HCT116 (cell line): Measurements from ENCODE around the gene ZNF396.

Source experiments
- EZH2 ChIP-seq: fragments of 200-600 bp; sonication (generic); IDR thresholded peaks from 2 replicates; pipeline ENCODE4 v1.6.1; 2017; ENCODE audit warnings: antibody characterized with exemption, mixed run types
- EZH2phosphoT487 ChIP-seq: fragments of 200-600 bp; IDR thresholded peaks from 2 replicates; pipeline ENCODE4 v1.6.1; 2018; ENCODE audit warnings: antibody characterized with exemption, borderline replicate concordance
- FOSL1 ChIP-seq: IDR thresholded peaks from 2 replicates; pipeline ENCODE4 v1.6.1; 2012; ENCODE audit warnings: low read depth
- POLR2A ChIP-seq: IDR thresholded peaks from 2 replicates; pipeline ENCODE4 v1.7.0; 2011; ENCODE audit warnings: borderline replicate concordance; ENCODE audit not compliant: insufficient read depth, insufficient read length; ENCODE audit errors: extremely low read depth
- POLR2AphosphoS5 ChIP-seq: IDR thresholded peaks from 2 replicates; pipeline ENCODE4 v1.6.1; 2011; ENCODE audit warnings: mild to moderate bottlenecking, low read depth, low read length, moderate library complexity
- TF ChIP-seq, protein P1 (sequence below): IDR thresholded peaks from 2 replicates; pipeline ENCODE4 v1.6.1; 2012
- TF ChIP-seq, protein P2 (sequence below), 3 experiments: fragments of 200-600 bp in 1 of 3; sonication (generic) in 1 of 3; IDR thresholded peaks in 2 of 3; conservative IDR thresholded peaks in 1 of 3; 2 replicates each; pipeline ENCODE4 v1.5.1; 2012 to 2017; ENCODE audit warnings: low read depth in 2 of 3, low read length in 2 of 3, antibody characterized with exemption in 1 of 3, borderline replicate concordance in 1 of 3, control low read depth in 1 of 3, mild to moderate bottlenecking in 1 of 3, mixed read lengths in 1 of 3, mixed run types in 1 of 3, moderate library complexity in 1 of 3; ENCODE audit not compliant: insufficient read depth in 1 of 3

DNA sequence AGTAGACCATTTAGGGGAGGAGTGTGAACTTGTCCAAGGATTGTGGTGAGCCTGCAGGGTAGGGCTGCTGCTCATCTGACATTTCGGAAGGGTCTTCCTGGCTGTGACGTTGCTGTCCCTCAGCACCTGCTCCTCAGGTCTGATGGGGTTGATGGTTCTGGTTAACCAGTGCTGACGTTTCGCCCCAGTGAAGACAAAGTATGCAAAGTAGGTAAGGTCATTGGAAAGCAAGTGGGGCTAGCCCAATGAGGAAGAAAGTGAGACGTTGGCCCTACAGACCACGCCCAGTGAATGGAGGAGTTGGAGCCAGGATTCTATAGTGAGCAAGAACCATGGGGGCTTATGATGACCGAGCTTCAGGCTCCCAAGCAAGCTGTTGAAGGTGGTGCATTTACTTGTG, 33.4 kb upstream of the ZNF396 start:
- TF ChIP-seq EZH2phosphoT487 (no peak), POLR2AphosphoS5 (no peak), POLR2A (no peak), EZH2 (no peak), FOSL1 (no peak)
- TF ChIP-seq, protein P1, sequence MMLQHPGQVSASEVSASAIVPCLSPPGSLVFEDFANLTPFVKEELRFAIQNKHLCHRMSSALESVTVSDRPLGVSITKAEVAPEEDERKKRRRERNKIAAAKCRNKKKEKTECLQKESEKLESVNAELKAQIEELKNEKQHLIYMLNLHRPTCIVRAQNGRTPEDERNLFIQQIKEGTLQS = no peak
- TF ChIP-seq, protein P2, sequence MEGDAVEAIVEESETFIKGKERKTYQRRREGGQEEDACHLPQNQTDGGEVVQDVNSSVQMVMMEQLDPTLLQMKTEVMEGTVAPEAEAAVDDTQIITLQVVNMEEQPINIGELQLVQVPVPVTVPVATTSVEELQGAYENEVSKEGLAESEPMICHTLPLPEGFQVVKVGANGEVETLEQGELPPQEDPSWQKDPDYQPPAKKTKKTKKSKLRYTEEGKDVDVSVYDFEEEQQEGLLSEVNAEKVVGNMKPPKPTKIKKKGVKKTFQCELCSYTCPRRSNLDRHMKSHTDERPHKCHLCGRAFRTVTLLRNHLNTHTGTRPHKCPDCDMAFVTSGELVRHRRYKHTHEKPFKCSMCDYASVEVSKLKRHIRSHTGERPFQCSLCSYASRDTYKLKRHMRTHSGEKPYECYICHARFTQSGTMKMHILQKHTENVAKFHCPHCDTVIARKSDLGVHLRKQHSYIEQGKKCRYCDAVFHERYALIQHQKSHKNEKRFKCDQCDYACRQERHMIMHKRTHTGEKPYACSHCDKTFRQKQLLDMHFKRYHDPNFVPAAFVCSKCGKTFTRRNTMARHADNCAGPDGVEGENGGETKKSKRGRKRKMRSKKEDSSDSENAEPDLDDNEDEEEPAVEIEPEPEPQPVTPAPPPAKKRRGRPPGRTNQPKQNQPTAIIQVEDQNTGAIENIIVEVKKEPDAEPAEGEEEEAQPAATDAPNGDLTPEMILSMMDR (IDR thresholded peaks at IDR 0.05 in 2 of 3, conservative IDR thresholded peaks at IDR 0.05 in 1 of 3; ENCODE audit: borderline replicate concordance in 1 of 3, insufficient read depth in 1 of 3, low read depth in 2 of 3, low read length in 2 of 3) = no peak
